ENCODE data around the gene RDH5.
A peak's percentile ranks its signal among the peaks of the same experiment; 100 is the strongest.

Gene RDH5

DNA sequence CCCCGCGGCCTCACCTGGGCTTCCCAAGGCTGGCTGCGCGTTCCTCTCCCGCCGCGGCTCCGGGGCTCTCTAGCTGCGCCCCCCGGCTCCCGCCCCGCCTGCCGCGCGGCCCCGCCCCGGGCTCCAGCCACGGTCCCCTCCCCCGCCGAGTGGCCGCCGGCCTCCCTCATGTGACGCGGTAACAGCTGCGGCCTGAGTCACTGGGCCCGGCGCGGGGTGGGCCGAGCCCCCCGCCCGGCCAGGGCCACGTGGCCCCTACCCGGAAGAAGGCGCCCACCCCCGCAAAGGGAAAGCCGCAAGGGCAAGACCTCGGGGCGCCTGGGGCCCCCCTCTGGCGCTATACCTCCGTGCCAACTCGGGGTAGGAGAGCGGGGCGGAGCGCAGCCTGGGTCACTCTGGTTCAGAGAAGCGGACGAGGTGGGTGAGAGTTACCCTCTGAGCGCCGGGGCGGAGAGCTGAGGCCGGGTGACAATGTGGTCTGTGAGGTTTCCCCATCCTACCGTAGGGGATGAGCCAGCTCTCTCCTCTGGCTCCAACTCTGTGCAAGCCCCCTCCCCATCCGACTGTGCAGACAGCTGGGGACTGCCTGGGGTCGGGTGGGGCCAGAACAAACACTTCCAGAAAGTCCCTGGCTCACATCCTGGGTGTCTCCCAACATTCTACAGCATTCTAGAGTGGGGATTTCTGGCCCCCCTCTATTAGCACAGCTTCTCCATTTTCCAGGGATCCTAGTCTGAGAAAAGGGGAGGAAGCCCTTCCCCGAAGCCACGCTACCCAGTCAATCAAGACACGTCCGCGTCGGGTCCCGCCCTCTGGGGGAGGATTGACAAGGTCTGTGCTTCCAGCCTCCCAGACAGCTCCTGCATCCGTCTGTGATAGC lies 9.0 kb downstream of the RDH5 start, which contains the start of gene CD63:
Gene CD63, minus strand, starts transcription at position 71 of the 880 bp plus-strand sequence. CDS start 668 bp downstream, outside the sequence.
- DNase-seq (ENCODE audit: low read depth): peak; percentile 78

DNA sequence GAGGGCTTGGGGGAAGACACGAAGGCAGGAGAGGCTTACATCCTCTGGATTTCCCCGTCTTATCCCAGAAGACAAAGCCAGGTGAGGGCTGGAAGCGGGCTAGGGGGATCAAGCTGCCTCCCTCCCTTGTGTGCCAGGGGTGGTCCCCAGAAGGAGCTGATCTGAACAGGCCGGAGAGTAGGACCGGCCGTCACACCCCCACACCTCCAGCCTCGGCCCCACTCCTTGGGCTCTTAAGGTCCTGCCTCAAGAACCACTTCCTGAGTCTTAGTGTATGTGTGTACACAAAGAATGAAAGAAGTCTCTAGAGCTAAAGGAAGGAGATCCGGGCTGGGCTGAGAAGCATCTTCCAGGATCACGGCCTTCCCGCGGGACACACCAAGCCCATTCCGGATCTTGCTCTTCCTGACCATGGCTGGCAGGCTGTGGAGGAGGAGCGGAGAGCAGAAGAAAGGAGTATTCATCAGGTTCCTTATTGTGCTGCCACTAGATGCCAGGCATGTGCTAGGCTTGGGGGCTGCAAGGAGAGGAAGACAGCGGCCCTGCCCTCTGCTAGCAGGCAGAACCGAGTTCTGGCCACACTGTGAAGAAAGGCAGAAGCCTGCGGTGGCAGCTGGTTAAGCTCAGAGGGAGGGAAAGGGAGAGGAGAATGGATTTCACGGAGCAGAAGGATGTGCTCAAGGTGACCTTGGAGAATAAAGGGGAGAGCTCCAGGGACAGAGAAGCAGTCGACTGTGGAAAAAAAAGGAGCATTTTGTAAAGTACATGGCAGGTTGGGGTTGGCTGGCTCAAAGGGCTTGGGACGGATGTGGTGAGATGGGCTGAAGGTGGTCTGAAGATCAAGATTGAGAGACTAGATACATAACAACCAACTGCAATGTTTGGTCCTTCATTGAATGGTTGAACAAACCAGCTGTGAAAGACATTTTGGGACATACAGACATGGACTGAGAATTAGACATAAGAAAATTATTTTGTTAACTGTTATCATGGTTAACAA lies 9.9 kb downstream of the RDH5 start:
- no peak for DNase-seq (ENCODE audit: low read depth)

DNA sequence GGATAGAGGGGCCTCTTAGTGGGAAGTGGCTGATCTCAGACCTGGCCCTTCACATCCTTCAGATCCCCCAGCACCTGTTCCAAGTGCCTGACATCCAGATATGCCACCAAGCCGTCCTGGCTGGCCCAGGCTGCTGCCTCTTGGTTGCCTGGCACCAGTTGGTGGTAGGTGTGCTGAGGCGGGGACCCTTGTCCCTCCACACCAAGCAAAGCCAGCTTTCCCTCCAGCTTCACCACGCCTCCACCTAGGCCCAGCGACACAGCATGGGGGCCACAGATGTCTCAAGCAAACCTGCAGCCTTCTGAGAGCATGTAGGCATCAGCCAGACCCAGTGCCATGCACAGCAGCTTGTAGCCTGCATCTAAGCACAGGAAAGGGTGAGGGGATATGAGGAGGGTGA lies 12.1 kb downstream of the RDH5 start:
- DNase-seq (ENCODE audit: low read depth): no peak

DNA sequence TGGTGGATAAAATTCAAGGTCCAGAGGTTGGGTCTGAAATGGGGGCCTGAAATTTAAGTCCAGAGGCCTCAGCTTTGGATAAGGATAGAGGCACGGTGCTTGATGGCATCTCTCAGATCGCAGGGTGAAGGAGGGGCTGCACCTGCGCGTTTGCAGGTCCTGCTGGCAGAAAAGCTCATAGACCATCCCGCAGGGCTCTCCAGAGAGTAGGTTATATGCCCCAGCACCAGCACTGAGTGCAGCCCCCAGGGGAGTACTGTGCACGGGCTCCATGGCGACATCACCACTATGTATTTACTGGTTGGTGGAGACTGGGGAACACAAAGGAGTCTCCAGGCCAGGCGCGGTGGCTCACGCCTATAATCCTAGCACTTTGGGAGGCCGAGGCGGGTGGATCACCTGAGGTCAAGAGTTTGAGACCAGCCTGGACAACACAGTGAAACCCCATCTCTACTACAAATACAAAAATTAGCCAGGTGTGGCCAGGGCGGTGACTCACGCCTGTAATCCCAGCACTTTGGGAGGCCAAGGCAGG lies 12.9 kb downstream of the RDH5 start:
- DNase-seq (ENCODE audit: low read depth): no peak

DNA sequence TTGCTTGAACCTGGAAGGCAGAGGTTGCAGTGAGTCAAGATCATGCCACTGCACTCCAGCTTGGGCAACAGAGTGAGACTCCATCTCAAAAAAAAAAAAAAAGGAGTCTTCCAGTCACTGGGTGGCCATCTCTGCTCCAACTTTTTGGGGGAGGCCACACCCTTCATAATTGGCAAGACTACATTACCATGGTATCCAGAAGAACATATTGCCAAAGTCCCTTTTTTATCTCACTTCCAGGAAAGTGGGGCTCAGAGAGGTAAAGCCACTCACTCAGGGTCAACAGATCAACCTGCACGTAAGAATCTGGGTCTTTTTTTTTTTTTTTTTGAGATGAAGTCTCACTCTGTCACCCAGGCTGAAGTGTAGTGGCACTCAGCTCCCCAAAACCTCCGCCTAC lies 13.7 kb downstream of the RDH5 start:
- DNase-seq (ENCODE audit: low read depth): no peak

DNA sequence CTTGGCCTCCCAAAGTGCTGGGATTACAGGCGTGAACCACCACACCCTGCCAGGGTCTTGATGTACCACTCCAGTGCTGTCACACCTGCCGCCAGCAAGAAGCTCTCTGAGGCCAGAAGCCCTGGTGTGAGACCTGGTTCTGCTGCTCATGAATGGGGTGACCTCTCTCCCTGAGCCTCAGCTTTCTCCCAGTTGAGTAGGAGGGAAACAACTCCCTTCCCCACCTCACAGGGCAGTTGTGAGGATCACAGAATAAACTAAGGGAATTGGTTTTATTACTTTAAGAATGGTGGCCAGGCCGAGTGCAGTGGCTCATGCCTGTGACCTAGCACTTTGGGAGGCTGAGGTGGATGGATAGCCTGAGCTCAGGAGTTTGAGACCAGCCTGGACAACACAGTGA lies 14.4 kb downstream of the RDH5 start:
- DNase-seq (ENCODE audit: low read depth): no peak

DNA sequence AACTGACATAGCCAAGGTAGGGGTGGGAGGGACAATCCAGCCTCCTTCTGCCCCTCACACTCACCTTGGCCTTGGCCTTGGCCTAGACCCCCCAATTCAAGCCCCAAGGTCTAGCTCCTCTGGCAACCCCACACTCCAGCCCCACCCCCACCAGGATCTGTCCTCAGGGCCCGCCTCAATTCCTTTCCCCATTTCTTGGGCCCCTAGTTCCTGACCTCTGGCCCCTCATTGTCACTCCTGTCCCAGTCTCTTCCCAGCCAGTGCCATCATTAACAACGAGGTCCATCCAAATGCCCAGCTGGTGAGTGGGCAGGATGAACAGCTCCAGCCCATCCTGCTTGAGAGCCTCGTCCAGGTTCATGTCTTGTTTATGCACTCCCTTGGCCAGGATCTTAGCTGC lies 15.9 kb downstream of the RDH5 start:
- no peak for DNase-seq (ENCODE audit: low read depth)

DNA sequence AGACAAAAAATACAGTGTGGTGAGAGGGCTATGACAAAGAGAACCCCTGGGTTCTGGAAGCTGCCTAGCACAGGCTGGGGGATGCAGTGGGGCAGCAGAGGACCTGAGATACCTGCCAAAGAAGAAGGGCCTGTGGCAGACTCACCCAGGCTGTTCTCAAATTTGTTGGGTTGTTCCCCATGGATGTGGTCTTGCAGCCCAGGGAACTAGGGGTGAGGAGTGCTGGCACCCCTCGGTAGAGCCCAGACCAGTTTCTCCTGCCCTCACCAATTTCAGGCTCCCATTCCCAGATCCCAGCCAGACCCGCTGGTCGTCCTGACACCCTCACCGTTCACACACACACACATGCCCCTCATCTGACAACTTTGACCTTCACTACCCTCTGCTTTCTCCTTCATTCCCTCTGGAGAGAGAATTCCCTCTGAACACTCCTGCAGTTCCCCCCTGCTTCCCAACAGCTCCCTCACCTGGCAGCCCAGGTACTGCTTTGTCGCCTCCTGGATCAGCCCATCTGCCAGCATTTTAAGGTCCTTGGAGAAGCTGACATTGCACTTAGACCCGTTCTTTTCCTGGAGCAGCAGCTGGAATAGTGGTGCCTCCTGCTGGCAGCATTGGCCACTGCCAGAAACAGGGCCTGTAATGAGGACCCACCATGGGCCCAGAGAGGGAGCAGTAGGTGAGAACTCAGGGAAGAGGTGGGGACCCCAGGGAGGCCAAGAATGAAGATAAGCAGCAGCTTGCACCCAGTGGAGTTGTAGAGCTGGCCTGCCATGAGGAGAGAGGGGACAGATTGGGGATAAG lies 16.8 kb downstream of the RDH5 start:
- peak; percentile 60 for DNase-seq (ENCODE audit: low read depth)

DNA sequence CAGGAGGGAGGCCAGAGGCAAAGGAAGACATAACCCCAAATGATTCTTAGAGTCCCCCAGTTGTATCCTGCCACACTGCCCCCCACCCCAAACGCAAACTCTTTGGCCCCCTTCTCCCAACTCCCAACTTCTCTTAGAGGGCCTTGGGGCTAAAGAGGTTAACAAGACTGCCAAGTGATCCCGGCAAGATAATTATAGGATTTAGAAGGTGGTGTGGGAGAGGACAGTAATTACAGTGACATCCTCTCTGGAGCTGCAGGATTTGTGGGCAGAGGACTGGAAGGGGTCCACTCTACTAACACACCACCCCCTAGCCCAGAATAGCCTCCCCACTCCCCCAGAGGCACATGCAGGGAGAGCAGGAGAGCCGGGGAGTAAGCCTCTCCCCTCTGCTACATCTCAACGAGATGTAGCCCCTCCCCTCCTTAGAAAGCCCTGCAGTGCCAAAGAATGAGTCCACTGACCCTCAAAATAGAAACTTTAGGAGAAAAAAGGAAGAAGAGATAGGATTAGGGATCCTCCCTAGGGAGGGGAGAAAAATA lies 17.5 kb downstream of the RDH5 start:
- no peak for DNase-seq (ENCODE audit: low read depth)

DNA sequence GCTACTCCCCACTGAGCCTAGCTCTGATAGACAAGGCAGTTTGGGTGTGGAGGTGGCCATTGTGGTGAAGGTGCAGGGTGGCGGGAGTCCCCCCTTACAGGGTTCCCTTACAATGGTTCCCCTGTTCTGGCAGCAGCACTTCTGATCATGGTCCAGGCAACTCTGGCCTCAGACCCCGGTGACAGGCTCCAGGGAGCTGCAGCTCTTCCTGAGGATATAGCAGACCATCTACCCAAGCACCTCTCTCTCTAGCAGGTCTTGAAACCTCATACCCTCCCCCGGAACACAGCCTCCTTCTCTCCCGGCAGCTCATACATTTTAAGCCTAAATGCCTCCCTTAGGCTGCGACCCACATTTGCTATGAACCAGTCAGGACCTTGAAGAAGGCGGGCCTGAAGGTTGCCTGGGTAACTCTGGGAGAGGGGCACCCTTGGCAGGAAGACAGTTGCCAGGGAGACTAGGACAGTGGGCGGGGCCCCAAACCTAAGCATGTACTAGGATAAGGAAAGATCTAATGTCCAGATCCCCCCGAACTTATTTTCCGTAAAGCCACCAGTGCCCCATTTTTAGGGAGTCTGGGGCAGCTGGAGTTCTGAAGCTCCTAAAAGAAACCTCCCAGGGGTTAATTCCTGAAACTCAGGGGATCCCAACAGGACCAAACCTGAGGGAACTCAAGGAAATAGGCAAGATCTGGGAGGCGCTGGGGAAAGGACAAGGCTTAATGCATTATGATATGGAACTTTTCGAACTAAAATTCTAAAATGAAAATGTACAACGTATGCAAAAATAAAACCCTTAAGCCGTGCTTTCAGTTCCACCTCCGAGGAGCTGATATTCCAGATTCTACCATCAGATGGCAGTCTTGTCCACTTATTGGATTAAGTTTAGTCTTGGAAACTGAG lies 18.2 kb downstream of the RDH5 start:
- DNase-seq (ENCODE audit: low read depth): peak; percentile 63

DNA sequence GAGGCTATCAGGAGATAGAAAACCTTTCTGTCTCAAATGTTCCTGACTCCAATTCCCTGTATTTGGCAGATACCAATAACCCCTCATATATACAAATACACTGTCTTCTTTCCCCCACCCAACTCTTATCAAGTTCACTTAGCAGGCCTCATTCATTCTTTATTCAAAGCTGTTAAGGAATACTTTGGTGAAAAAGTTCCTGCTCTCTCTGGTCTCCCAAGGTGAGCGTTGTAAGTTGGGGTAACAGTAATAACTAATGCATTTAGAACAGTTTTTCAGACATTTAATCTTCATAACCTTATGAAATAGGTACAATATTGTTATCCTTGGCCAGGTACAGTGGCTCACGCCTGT lies 18.8 kb downstream of the RDH5 start:
- no peak for DNase-seq (ENCODE audit: low read depth)

DNA sequence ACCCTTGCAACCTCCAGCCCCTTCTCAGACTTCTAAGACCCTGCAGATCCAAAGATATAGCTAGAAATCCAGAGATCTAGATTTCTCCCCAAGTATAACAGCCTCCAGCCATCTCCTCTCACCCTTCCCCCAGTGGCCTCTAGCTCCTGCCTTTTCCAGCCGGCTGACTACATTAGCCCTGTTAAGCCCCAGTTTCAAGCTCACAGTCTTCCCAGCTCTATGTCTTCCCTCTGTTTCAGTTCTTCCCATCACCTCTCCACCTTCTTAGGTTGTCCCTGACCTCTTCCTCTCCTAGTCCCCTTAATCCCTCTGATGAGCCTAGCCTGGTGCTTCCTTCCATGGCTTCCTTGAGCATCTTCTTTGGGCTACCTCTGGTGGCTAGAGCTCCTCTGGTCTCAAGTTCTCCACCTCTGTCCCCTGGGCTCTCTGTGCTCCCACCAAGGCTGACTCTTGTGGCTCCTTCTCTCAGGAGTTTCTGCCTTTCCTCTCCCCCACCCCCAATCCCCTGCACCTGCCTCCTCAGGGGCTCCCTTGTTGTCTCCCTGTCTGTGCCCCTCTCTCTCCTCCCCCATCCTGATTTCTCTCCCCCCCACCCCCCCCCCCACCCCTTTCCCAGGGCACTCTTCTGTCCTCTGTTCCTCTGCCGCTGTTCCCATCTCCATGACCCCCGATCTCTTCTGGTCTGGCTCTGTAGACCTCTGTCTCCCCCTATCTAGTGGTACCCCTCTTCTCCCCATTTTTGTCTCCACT lies 21.9 kb downstream of the RDH5 start:
- no peak for DNase-seq (ENCODE audit: low read depth)

DNA sequence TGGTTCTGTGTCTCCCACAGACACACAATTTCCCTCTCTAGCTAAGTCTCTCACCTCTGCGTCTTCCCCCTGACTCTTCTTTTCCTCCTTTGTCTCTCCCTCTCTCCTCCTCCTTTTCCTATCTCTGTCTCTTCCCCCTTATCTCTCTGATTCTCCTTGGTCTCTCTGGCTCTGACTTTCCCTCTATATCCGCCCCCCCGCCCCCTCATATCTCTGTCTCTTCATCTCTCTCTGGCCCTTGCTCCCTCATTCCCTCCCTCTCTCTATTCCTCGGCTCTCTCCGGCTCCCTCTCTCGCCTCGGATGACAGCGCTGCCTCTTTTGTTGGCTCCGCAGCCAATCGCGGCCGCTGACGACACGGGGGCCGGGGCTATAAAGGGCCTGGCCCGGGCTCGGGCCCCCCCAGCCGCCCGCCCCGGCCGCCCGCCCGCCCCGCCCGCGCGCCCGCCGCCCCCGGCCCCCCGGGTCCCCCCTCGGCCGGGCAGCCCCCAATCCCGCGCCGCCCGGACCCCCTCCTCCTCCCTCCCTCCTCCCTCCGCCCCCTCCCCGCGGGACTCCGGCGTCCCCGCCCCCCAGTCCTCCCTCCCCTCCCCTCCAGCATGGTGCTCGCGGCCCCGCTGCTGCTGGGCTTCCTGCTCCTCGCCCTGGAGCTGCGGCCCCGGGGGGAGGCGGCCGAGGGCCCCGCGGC lies 22.7 kb downstream of the RDH5 start, which contains the start of gene GDF11:
Gene GDF11, plus strand, starts transcription at position 404 of the 687 bp plus-strand sequence. Its CDS starts 195 bp downstream, at position 599.
- peak; percentile 70 for DNase-seq (ENCODE audit: low read depth)

DNA sequence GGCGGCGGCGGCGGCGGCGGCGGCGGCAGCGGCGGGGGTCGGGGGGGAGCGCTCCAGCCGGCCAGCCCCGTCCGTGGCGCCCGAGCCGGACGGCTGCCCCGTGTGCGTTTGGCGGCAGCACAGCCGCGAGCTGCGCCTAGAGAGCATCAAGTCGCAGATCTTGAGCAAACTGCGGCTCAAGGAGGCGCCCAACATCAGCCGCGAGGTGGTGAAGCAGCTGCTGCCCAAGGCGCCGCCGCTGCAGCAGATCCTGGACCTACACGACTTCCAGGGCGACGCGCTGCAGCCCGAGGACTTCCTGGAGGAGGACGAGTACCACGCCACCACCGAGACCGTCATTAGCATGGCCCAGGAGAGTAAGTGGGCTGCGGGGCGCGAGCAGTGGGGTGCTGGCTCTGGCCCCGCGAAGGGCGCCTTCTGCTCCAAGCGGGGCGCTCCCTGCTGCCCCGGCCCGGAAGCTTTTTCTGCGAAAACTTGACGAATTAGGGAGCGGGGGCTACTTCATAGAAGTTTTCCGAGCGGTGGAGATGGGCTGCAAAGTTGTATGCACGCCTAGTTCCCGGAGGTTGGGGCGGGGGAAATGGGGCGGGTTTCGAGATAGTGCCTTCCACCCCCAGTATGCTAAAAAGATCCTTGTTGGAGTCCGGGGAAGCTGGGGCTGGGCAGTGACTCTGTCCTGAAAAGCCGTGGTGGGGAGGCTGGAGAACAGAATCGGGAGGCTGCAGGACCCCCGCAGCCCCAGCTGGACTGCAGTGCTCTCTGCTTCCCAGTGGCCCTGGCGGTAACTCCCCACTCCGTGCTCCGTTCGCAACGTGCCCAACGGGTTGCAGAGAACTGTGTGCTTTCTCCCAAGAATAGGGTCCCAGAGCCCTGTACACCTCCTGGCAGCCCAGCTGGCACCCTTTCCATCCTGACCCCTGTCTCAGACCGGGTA lies 23.5 kb downstream of the RDH5 start:
- DNase-seq (ENCODE audit: low read depth): peak; percentile 43

DNA sequence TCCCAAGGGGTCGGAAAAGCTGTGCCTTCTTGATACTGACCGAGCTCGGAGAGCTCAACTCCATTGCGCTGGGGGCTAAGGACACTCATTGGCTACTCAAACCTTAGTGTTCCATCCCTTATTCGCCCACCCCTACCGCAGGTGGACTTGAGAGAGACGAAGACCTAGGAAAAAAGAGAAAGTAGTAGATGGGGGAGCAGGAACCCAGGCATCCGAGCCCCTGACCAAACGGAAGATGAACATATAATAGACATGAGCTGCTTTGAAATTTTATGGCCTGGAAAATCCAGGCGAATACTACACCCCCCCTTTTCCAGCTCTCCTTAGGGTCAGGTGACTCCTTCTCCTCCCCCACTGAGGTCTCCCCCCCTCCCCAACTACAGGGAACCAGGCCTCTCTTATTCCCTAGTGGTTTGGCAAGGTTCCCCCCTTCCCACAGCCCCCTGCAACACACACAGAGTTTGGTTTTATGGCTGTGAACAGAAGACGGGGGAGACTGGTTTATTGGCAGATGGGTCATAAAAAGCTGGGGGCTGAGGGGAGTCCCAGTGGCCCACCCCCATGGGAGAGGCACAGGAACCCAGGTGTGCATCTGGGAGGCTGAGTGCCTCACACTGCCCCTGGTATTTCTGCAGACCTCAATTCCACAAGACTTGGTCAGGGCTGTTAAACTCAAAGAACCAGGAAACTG lies 24.3 kb downstream of the RDH5 start:
- no peak for DNase-seq (ENCODE audit: low read depth)

DNA sequence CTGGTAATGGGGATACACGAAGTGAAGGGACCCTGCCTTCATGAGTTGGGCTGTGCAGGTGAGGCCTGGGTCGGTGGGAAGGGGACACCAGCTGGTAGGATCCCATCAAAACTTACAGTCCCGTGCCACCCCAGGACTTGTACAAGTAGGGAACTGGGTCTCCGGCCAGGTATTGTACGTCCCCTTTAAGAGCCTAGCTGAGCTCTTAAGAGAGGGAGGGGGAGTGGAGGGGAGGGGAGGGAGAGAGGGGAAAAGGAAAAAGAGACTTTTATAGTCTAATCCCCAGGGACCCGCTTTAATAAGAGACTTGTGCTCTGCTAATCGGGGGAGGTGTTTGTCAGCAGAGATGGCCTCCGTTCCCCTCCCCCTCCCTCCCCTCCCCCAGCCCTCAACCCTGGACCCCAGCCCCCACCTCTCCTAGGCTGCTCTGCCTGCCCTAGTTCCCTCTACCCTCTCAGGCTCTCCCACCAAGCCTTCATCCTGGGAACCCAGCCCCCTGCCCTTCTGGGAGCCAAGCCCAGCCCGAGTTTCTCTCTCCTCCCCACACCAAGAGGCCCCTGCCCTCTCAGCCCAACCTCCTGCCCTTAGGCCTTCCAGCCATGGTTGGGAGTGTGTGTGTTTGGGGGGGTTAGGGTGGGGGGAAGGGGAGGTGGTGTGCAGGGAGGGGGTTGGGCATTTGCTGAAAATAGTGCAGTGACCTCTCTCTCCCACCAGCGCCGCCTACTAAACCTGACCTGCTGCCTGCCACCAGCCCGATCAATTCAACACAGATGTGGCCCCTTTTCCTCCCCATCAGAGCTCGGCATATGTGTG lies 25.4 kb downstream of the RDH5 start:
- no peak for DNase-seq (ENCODE audit: low read depth)

Data from activated T-cell treated with anti-CD3 and anti-CD28 coated beads for 48 hours (primary cell).